Measurements from ENCODE around the gene RBM47.

Gene RBM47

DNA sequence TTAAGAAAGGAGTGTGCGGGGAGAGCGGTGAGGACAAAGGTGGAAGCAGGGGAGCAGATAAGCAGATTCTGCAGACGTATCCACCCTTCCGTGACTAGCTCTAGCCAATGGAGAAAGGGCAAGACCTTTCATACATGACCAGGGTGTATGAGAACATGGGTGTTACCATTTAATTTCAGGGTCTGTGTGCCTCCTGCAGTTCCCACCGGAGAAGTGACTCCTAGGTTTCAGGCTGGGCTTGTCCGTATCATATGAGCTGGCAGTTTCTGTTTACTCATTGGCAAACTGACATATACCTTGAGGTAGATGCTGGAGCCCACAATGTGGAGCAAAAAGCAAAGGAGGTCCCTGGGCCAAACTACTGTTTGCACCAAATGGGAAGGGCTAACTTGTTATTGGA is 6.8 kb downstream of the RBM47 start:
- DNase-seq: no peak

- DNase-seq: no peak
Measured at GRCh38 chr4:40621592-40622512, 7.8 kb downstream of the RBM47 start.

GRCh38 chr4:40621229-40621591 is 8.5 kb downstream of the RBM47 start:
- DNase-seq: no peak

- DNase-seq: no peak
Measured at GRCh38 chr4:40619600-40619999, 10.1 kb downstream of the RBM47 start.

DNA sequence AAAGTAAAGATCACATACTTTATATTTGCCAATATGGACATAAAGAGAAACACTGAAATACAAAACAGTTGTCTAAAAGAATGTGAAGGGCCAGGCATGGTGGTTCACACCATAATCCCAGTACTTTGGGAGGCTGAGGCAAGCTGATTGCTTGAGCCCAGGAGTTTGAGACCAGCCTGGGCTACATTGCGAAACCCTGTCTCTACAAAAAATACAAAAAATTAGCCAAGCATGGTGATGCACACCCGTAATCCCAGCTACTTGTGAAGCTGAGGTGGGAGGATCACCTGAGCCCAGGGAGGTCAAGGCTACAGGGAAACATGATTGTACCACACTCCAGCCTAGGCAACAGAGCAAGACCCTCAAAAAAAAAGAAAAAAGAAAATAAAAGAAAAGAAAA is 11.8 kb downstream of the RBM47 start:
- no peak for DNase-seq

DNA sequence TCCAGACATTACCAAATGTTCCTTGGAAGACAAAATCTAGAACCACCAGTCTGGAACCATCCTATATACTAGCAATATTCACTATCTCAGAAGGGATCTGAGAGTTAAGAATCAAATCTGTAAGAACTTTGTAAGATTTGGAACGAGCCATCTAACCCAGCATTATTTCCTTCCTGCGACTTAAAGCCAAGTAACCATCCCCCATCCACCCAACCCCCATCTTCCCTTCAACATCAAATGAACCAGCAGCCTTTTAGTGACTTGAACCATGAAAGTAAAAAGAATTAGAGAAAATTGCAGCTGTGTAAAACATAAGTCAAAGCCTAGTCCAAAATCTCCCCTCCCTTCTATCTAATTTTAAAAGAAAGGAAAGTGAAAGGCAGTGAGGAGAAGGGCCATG is 15.6 kb downstream of the RBM47 start:
- no peak for DNase-seq

- no peak for DNase-seq
Measured at GRCh38 chr4:40613456-40613855, 16.2 kb downstream of the RBM47 start.

GRCh38 chr4:40612831-40613230 is 16.8 kb downstream of the RBM47 start:
- no peak for DNase-seq

DNA sequence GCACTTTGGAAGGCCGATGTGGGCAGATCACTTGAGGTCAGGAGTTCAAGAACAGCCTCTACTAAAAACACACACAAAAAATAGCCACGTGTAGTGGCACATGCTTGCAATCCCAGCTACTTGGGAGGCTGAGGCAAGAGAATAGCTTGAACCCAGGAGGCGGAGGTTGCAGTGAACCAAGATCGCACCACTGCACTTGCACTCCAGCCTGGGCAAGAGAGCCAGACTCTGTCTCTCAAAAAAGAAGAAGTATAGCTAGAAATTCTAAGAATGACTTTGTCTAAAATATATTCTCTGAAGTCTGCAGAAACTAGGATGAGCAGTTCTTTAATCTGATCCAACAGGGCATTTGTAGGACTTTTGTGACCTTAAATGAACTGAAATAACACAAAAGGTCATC is 17.4 kb downstream of the RBM47 start:
- DNase-seq: no peak

- no peak for DNase-seq
Measured at GRCh38 chr4:40608628-40609027, 21.0 kb downstream of the RBM47 start.

GRCh38 chr4:40607221-40607620 is 22.4 kb downstream of the RBM47 start:
- DNase-seq: no peak

GRCh38 chr4:40606239-40606767 is 23.4 kb downstream of the RBM47 start:
- no peak for DNase-seq

DNA sequence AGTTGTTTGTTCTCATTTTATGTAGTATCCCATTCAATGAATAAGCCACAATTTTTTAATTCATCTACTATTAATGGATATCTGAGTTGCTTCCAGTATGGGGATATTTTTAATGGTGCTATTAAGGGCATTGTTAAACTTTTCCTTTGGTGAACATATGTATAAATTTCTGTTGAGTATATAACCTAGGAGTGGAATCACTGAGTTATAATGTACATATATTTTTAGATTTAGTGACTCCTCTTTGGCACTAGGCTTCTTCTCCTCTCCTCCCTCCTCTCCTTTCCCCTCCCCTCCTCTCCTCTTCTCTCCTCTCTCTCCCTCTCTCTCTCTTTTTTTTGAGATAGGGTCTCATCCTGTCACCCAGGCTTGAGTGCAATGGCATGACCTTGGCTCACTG is 26.4 kb downstream of the RBM47 start:
- no peak for DNase-seq

DNA sequence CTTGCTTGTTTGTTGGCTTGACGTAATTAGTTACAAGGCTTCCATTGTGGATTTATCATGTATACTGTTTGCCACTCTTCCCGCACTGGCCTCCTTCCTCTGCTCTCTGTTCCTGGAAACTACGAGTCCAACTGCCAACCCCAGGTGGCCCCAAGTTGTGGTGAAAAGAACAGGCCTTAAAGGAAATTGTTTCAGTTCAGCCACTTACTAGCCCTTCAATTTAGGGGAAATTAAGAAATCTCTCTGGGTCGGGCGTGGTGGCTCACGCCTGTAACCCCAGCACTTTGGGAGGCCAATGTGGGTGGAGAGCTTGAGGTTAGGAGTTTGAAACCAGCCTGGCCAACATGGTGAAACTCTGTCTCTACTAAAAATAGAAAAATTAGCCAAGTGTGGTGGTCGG is 28.0 kb downstream of the RBM47 start:
- no peak for DNase-seq

- no peak for DNase-seq
Measured at GRCh38 chr4:40600850-40601249, 28.8 kb downstream of the RBM47 start.

DNA sequence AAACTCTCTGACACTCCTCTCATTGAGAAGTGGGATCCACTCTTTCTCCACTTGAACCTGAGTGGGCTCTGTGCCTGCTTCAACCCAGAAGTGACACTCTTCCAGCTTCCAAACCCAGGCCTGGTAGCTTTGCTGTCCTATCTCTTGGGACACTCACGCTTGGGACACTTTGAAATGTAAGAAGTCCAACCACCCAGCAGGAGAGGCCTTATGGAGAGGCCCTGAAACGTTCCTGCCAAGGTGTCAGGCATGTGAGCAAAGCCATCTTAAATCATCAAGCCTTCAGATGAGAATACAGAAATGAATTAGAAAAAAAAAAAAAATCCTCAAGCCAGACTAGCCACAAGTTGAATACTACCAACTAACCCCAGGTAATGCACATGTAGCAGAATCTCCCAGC is 30.2 kb downstream of the RBM47 start:
- DNase-seq: no peak

DNA sequence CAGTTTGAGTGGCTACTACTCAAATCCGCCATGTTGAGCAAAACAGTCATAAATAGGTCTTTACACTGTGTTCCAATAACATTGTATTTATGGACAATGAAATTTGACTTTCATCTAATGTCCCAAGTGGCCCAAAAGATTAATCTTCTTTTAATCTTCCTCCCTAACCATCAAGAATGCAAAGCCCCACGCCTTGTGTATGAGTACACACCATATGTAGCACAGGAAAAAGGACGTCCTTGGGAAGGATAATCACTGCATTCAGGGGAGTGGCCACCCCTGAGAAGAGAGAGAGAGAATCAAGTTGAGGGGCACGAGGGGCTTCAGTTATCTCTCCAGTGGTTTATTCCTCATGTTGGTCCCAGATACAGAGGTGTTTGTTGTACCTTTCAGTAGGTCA is 33.1 kb downstream of the RBM47 start:
- DNase-seq: no peak

GRCh38 chr4:40595981-40596380 is 33.7 kb downstream of the RBM47 start:
- DNase-seq: no peak

- no peak for DNase-seq
Measured at GRCh38 chr4:40594261-40595178, 35.1 kb downstream of the RBM47 start.

DNA sequence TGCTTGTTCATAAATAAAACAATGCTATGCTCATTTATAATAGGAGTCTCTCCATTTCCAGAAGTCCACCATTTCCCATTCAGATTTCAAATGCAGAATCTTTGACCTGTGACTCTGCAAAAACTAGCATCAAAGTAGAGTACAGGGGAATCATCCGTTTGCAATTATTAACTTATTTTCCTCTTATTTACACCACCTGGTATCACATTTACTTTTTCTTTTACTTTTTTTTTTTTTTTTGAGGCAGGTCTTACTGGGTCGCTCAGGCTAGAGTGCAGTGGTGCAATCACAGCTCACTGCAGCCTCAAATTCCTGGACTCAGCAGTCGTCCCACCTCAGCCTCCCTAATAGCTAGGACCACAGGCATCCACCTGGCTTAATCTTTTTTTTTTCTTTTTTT is 37.6 kb downstream of the RBM47 start:
- DNase-seq: no peak

DNA sequence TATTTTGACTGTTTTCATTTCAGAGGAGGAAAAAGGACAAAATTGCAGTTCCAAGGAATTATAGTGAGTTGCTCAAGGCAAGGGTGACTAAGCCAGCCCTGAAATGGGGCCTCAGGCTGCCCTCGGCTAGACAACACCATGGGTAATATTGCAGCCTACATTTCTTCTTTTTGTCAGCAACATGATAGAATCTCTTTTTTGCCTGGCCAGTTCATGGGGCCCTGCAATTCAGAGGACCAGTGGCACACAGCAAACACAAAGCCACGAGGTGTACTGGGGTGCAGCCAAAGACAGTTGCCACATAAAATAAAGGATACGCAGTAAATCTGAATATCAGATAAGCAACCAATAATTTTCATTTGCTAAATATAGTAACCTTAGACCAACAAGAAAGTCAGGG is 41.8 kb downstream of the RBM47 start:
- DNase-seq: no peak

DNA sequence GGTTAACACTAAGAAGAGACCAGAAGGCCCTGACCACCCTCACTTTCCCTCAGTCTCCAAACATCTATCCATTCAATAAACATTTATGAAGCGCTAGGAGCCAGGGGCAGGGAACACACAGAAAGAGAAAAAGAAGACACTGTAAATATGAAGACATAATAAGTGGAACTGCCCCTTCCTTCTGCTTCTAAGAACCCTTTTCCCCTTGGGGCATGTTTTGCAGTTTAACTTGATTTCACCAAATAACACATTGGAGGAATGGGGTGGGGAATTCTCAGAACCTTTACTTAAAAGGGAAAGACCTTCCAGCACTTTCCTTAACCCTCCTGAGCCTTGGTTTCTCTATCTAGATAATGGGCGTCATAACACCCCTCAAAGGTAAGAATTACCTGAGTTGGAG is 42.3 kb downstream of the RBM47 start:
- DNase-seq: no peak

- no peak for DNase-seq
Measured at GRCh38 chr4:40586729-40587128, 42.9 kb downstream of the RBM47 start.

DNA sequence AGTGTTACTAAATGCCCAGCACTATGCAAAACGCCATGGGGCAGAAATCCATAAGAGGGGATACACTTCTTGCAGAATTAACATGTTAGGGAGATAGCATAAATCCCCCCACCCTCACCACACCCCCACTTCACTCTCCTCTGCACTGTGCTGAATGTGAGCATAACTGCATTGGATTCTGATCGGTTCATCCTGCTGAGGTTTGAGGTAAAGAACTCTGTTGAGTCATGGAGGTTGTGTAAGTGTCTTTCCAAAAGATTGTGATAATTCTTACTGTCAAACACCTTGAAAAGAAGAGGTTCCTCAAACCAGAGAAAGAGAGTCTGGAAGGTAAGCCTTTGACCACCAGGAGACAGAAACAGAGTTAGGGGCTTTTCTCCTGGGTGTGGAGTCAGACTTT is 43.6 kb downstream of the RBM47 start:
- no peak for DNase-seq

Data from cortex of kidney (tissue), 1 donor.